Fibroblast of lung (primary cell): ENCODE measurements around the gene DVL1. TPM values are rescaled to one million over a fixed set of nuclear protein-coding genes. Genes with fewer than 3 reads are reported as not detected.

Experiments
- DNase-seq, 2 donors: peaks; one replicate each; pipeline versions ENCODE4 v3.0.0 to v3.0.0-alpha.2; 2010; ENCODE audit warnings: low read depth in 2 of 2
- H2AFZ ChIP-seq: 2 replicates; pipeline ENCODE4 v1.5.1; 2012; ENCODE audit warnings: low read length, control low read depth, inconsistent platforms
- H3K27ac ChIP-seq: 2 replicates; pipeline ENCODE4 v1.5.1; 2011; ENCODE audit warnings: low read length, control low read depth; ENCODE audit not compliant: insufficient read depth
- H3K27me3 ChIP-seq: 2 replicates; pipeline ENCODE4 v1.5.1; 2011; ENCODE audit warnings: mild to moderate bottlenecking, low read length; ENCODE audit not compliant: control insufficient read depth, insufficient read depth
- H3K36me3 ChIP-seq: 2 replicates; pipeline ENCODE4 v1.5.1; 2011; ENCODE audit warnings: low read length; ENCODE audit not compliant: control insufficient read depth, insufficient read depth
- H3K4me1 ChIP-seq: 2 replicates; pipeline ENCODE4 v1.5.1; 2011; ENCODE audit warnings: low read length; ENCODE audit not compliant: control insufficient read depth, insufficient read depth; ENCODE audit errors: extremely low read depth
- H3K4me2 ChIP-seq: 2 replicates; pipeline ENCODE4 v1.5.1; 2011; ENCODE audit warnings: low read length, control low read depth; ENCODE audit not compliant: insufficient read depth; ENCODE audit errors: extremely low read depth
- H3K4me3 ChIP-seq, 4 experiments: fragments of 200-600 bp in 1 of 4; sonication (generic) in 1 of 4; replicated peaks in 1 of 4; 2 replicates each; pipeline ENCODE4 v1.5.1; 2011 to 2016; ENCODE audit warnings: low read length in 4 of 4, low read depth in 3 of 4, mild to moderate bottlenecking in 3 of 4, control low read depth in 2 of 4, inconsistent platforms in 1 of 4, mixed read lengths in 1 of 4; ENCODE audit not compliant: insufficient read depth in 1 of 4; ENCODE audit errors: control extremely low read depth in 1 of 4
- H3K79me2 ChIP-seq: 2 replicates; pipeline ENCODE4 v1.5.1; 2012; ENCODE audit warnings: mild to moderate bottlenecking, low read length, inconsistent platforms; ENCODE audit not compliant: control insufficient read depth, insufficient read depth
- H3K9ac ChIP-seq: 2 replicates; pipeline ENCODE4 v1.5.1; 2011; ENCODE audit warnings: mild to moderate bottlenecking, low read length, control low read depth; ENCODE audit not compliant: insufficient read depth
- H3K9me3 ChIP-seq: 2 replicates; pipeline ENCODE4 v1.5.1; 2012; ENCODE audit warnings: low read depth, low read length; ENCODE audit not compliant: control insufficient read depth, insufficient read depth
- H4K20me1 ChIP-seq: 2 replicates; pipeline ENCODE4 v1.5.1; 2011; ENCODE audit warnings: low read length; ENCODE audit not compliant: control insufficient read depth, insufficient read depth; ENCODE audit errors: extremely low read depth
- CTCF ChIP-seq, 2 donors: IDR thresholded peaks in 1 of 2; conservative IDR thresholded peaks in 1 of 2; 1 replicate in 1 of 2; 2 replicates in 1 of 2; pipeline ENCODE4 v1.5.1; 2011 to 2012; ENCODE audit warnings: low read length in 2 of 2, control low read depth in 1 of 2, inconsistent platforms in 1 of 2, low read depth in 1 of 2, mild to moderate bottlenecking in 1 of 2
- EZH2 ChIP-seq: IDR thresholded peaks from 2 replicates; pipeline ENCODE4 v1.5.1; 2012; ENCODE audit warnings: low read length, control low read depth, mild to moderate bottlenecking; ENCODE audit errors: missing control alignments
- polyA plus RNA-seq, 2 donors: library from polyadenylated mRNA; depleted of rRNA in 1 of 2; stranded (reverse) in 1 of 2; unstranded in 1 of 2; fragments of >200 nt; gene quantifications; 2 replicates each; pipeline ENCODE4 v1.2.1, GENCODE V29; 2011 to 2012; ENCODE audit warnings: missing spikeins in 1 of 2
- total RNA-seq: library from RNA; depleted of rRNA; stranded (reverse); fragments of >200 nt; gene quantifications from 2 replicates; pipeline ENCODE4 v1.2.1, GENCODE V29; 2014

The DVL1 gene
- total and polyA plus RNA-seq, 2 donors (not counting 1 experiment from before 2014, with no cell fraction given): 9.1 to 107 TPM

- Histone ChIP-seq H3K27ac (no peak overlapping the region), H3K9ac (no peak overlapping the region), H3K4me2 (no peak overlapping the region), H3K4me3 (no peak overlapping the region), H3K27me3 (no peaks in the 10 kb centered on the region), H3K4me1 (peaks cover 8% of the 10 kb centered on the region), H3K36me3 (peaks cover 4% of the 10 kb centered on the region), H3K79me2 (peaks cover 3% of the 10 kb centered on the region), H2AFZ (no peak overlapping the region), H3K9me3 (peaks cover 4% of the 10 kb centered on the region), H4K20me1 (no peaks in the 10 kb centered on the region)
- DNase-seq: no peak
- TF ChIP-seq EZH2 (no peak), CTCF (conservative IDR thresholded peaks at IDR 0.05 in 1 of 2, IDR thresholded peaks at IDR 0.05 in 1 of 2; ENCODE audit: low read depth in 1 of 2, low read length in 2 of 2) (no peak)
Measured at GRCh38 chr1:1367315-1367714, 18.1 kb upstream of the DVL1 start.

- no peak for DNase-seq
- no peak for TF ChIP-seq CTCF (conservative IDR thresholded peaks at IDR 0.05 in 1 of 2, IDR thresholded peaks at IDR 0.05 in 1 of 2; ENCODE audit: low read depth in 1 of 2, low read length in 2 of 2)
- no peak for TF ChIP-seq EZH2
- H3K27me3 ChIP-seq: no peaks in the 10 kb centered on the region
- H2AFZ ChIP-seq: no peak overlapping the region
- no peaks in the 10 kb centered on the region for H3K79me2 ChIP-seq
- H3K4me2 ChIP-seq: no peak overlapping the region
- H3K4me1 ChIP-seq: peaks cover 7% of the 10 kb centered on the region
- no peak overlapping the region for H3K4me3 ChIP-seq
- no peaks in the 10 kb centered on the region for H4K20me1 ChIP-seq
- no peak overlapping the region for H3K27ac ChIP-seq
- peaks cover 4% of the 10 kb centered on the region for H3K9me3 ChIP-seq
- no peak overlapping the region for H3K9ac ChIP-seq
- peaks cover 1% of the 10 kb centered on the region for H3K36me3 ChIP-seq
Measured at GRCh38 chr1:1366699-1367066, 17.5 kb upstream of the DVL1 start.

GRCh38 chr1:1365875-1366698, 16.9 kb upstream of the DVL1 start:
- no peak overlapping the region for H2AFZ ChIP-seq
- peaks cover 10% of the 10 kb centered on the region for H3K4me1 ChIP-seq
- H3K9me3 ChIP-seq: peaks cover 4% of the 10 kb centered on the region
- no peaks in the 10 kb centered on the region for H3K36me3 ChIP-seq
- no peak overlapping the region for H3K4me2 ChIP-seq
- no peaks in the 10 kb centered on the region for H4K20me1 ChIP-seq
- H3K9ac ChIP-seq: no peak overlapping the region
- H3K4me3 ChIP-seq: no peak overlapping the region
- H3K79me2 ChIP-seq: no peaks in the 10 kb centered on the region
- no peak for DNase-seq
- H3K27ac ChIP-seq: no peak overlapping the region
- H3K27me3 ChIP-seq: no peaks in the 10 kb centered on the region
- TF ChIP-seq EZH2 (no peak), CTCF (conservative IDR thresholded peaks at IDR 0.05 in 1 of 2, IDR thresholded peaks at IDR 0.05 in 1 of 2; ENCODE audit: low read depth in 1 of 2, low read length in 2 of 2) (no peak)
